ENCODE data around the gene SMIM36. TPM values are rescaled to one million over a fixed set of nuclear protein-coding genes. Genes with fewer than 3 reads are reported as not detected.
A peak's percentile ranks its signal among the peaks of the same experiment; 100 is the strongest.

SMIM36 gene
- total RNA-seq, 4 donors from 2014 or later: not detected

- no peak for TF ChIP-seq POLR2AphosphoS5 (IDR thresholded peaks at IDR 0.05)
- no peak for TF ChIP-seq EP300 (IDR thresholded peaks at IDR 0.05)
- no peak for TF ChIP-seq POLR2A (IDR thresholded peaks at IDR 0.05)
- no peak for TF ChIP-seq CTCF (IDR thresholded peaks at IDR 0.05)
- no peak overlapping the region for H3K27ac ChIP-seq
- H3K4me3 ChIP-seq: no peak overlapping the region
- no peaks in the 10 kb centered on the region for H3K9me3 ChIP-seq
- H3K4me1 ChIP-seq: peaks cover 0 to 37% (median 2%) of the 10 kb centered on the region in 3 donors
- H3K36me3 ChIP-seq: no peaks in the 10 kb centered on the region
- WGBS, 2 donors (ENCODE audit: low coverage in 1 of 2): 65 to 67% methylated on average over 4 to 7 of the region's 7 CpGs
- ATAC-seq: no peak
- H3K27me3 ChIP-seq: no peaks in the 10 kb centered on the region
These were observed 18.4 kb downstream of the SMIM36 start for GRCh38 chr17:55492781-55493341.

GRCh38 chr17:55490376-55490775 is 20.9 kb downstream of the SMIM36 start:
- H3K9me3 ChIP-seq: no peaks in the 10 kb centered on the region
- TF ChIP-seq POLR2A (IDR thresholded peaks at IDR 0.05): no peak
- TF ChIP-seq EP300 (IDR thresholded peaks at IDR 0.05): no peak
- no peak for TF ChIP-seq CTCF (IDR thresholded peaks at IDR 0.05)
- TF ChIP-seq POLR2AphosphoS5 (IDR thresholded peaks at IDR 0.05): no peak
- H3K27me3 ChIP-seq: no peaks in the 10 kb centered on the region
- no peak for ATAC-seq
- H3K4me3 ChIP-seq: no peak overlapping the region
- H3K4me1 ChIP-seq: peaks cover 0 to 40% (median 7%) of the 10 kb centered on the region in 3 donors
- no peak overlapping the region for H3K27ac ChIP-seq
- 72 to 75% methylated on average over 3 to 4 of the region's 4 CpGs for WGBS, 2 donors (ENCODE audit: low coverage in 1 of 2)
- H3K36me3 ChIP-seq: no peaks in the 10 kb centered on the region

GRCh38 chr17:55487695-55488432 is 23.4 kb downstream of the SMIM36 start:
- WGBS, 2 donors (ENCODE audit: low coverage in 1 of 2): 26 to 42% methylated on average over 3 to 6 of the region's 7 CpGs
- Histone ChIP-seq H3K36me3 (no peaks in the 10 kb centered on the region), H3K27me3 (no peaks in the 10 kb centered on the region), H3K27ac (peak overlapping the region in 3 of 4 donors; percentile 55 to 70 (median 61)), H3K9me3 (no peaks in the 10 kb centered on the region), H3K4me1 (peaks cover 0 to 24% (median 7%) of the 10 kb centered on the region in 3 donors), H3K4me3 (peak overlapping the region in 1 of 2 donors; percentile 3)
- ATAC-seq: peak; percentile 73
- TF ChIP-seq POLR2AphosphoS5 (IDR thresholded peaks at IDR 0.05): no peak
- no peak for TF ChIP-seq CTCF (IDR thresholded peaks at IDR 0.05)
- no peak for TF ChIP-seq EP300 (IDR thresholded peaks at IDR 0.05)
- no peak for TF ChIP-seq POLR2A (IDR thresholded peaks at IDR 0.05)

- H3K9me3 ChIP-seq: no peaks in the 10 kb centered on the region
- no peak for ATAC-seq
- H3K4me1 ChIP-seq: peaks cover 0 to 24% (median 7%) of the 10 kb centered on the region in 3 donors
- H3K27me3 ChIP-seq: no peaks in the 10 kb centered on the region
- no peaks in the 10 kb centered on the region for H3K36me3 ChIP-seq
- TF ChIP-seq POLR2AphosphoS5 (IDR thresholded peaks at IDR 0.05): no peak
- TF ChIP-seq EP300 (IDR thresholded peaks at IDR 0.05): no peak
- TF ChIP-seq POLR2A (IDR thresholded peaks at IDR 0.05): no peak
- no peak for TF ChIP-seq CTCF (IDR thresholded peaks at IDR 0.05)
- no peak overlapping the region for H3K4me3 ChIP-seq
- no peak overlapping the region for H3K27ac ChIP-seq
- WGBS, 2 donors (ENCODE audit: low coverage in 1 of 2): 85 to 100% methylated on average over 2 of the region's 2 CpGs
These were observed 26.7 kb downstream of the SMIM36 start for GRCh38 chr17:55484575-55484974.

Data from gastroesophageal sphincter (tissue), 4 donors.